Erythroblast (primary cell): ENCODE results near the gene UBE2I.
A peak's percentile ranks its signal among the peaks of the same experiment; 100 is the strongest.

ENCODE experiments used
- DNase-seq, 2 experiments: peaks; one replicate each; lab custom pipeline; 2025; lab: John Stamatoyannopoulos, UW
- GATA1 ChIP-seq: IDR thresholded peaks from 2 replicates; pipeline ENCODE4 v1.6.1; 2011; ENCODE audit warnings: low read depth, mild to moderate bottlenecking, control low read depth, low read length, moderate library complexity
- POLR2A ChIP-seq: IDR thresholded peaks from 2 replicates; pipeline ENCODE4 v1.6.1; 2011; ENCODE audit warnings: mild to moderate bottlenecking, low read length

UBE2I gene

DNA sequence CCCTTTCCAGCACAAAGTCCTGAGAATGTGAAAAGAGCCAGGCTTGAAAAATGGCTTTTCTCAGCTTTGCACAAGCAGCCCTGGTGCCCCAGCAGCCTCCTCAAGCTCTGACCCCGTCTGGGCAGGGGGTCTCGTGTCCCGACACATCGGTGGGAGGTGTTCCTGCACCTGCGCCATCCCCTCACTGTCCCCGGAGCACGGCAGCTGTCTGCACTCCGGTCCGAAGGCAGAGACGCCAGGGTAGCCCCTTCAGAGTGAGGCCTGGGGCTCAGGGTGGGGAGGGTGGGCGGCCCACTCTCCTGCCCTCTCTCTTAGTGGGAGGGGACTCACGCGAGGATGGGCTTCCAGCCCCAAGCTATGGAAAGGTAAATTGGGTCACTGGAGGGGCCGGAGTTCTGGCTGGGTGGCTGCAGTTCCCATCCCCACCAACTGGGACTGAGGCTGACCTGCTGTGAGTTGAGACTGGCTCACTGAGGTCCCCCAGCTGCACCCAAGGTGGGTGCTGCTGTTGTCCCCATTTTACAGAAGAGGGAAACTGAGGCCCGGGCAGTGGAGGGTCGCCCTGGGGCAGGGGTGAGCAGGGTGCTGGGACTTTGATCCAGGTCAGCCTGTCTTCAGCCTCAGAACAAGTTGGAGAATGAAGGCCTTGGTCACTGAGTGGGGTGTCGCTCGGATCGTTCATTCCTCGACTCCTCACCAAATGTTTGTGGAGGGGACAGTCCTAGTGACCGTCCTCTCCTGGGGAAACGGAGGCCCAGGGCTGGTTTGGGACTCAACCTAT is 21.7 kb downstream of the UBE2I start:
- DNase-seq = no peak
- TF ChIP-seq POLR2A = no peak
- TF ChIP-seq GATA1 = no peak

DNA sequence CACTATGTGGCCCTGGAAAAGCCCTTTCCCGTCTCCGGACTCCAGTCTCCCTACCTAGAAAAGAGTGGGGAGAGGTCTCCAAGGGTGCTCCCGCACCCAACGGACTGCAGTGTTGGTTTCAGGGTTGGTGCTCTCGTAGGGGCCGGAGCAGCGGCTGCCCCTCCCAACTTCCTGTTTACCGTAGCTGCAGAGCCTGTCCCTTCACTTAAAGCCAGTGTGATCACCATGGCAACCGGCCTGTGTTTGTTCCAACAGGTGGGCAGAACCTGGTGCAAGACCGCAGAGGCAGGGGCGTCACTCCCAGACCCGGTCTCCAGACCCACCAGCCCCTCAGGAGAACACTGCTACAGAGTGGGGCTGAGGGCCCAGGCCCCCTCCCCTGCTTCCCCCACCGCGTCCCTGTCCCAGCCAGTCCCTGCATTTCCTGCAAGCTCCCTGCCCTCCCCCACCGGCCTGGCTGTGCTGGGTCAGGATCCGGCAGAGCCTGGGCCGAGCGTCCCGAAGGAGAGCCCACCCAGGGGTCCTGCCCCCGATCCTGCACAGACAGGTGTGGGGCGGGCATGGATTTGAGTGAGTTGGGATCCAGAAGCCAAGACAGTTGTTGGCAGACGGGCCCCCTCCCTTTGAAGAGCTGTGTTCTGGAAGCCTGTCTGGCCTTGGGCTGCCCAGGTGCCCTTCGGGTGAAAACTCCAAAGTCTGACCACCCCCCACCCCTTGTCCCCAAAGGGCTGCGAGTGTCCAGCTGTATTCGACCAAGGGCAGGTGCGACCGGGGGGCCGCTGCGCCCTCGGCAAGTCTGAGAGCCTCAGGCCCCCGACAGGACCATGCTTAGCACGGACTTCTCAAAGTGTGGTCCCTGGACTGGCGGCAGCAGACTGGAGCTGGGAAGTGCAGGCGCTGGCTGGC is 22.5 kb downstream of the UBE2I start:
- peak; percentile 36 to 49 for DNase-seq
- TF ChIP-seq GATA1 = no peak
- TF ChIP-seq POLR2A = no peak

DNA sequence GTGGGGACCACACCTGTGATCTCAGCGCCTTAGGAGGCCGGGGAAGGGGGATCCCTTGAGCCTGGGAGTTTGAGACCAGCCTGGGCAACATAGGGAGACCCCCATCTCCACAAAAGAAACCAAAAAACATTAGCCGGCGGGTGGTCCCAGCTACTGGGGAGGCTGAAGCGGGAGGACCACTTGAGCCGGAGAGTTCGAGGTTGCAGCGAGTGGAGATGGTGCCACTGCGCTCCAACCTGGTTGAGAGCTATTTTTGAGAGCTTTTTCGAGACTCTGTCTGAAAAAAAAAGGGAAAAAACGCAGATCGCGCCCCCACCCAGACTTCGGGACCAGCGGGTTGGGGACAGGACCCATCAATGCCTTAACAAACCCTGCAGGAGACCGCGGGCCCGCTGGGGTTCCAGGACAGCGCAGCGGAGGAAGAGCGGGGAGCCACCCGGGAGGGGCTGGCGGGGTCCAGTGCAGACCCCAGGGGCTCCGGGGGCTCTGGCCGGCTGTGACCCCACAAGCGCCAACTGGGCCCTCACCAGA is 23.2 kb downstream of the UBE2I start:
- no peak for DNase-seq
- no peak for TF ChIP-seq POLR2A
- TF ChIP-seq GATA1 = no peak

DNA sequence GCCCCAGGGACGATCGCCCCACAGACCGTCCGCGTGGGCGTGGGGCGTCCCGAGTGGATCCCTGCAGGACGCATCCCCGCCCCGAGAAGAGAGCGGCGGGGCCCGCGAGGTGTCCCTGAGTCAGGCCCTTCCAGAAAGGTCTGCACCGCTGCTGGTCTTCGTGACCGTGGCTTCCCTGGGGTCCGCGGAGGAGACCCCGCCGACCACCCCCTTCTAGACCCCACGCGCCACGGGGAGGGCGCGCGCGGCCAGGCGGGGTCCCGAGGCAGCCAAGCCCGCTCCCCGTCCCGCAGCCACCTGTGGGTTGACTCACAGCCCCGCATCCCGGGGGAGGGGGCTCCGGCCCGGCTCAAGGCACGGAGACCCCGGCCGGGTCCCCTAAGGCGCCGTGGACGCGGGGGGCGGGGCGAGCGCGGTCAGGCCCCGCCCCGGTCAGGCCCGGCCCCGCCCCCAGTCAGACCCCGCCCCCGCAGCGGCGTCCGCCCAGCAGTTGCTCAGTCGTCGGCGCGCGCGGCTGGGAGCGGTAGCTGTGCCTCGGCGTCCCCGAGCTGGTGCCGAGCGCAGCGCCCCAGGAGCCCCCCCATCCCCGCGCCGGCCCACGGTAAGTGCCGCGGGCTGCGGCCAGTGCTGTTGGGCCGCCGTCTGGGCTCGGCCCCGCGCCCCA is 23.8 kb downstream of the UBE2I start, which contains the start of gene BAIAP3:
Gene BAIAP3 (plus strand): TSS at position 497 of the 664 bp plus-strand sequence. CDS start 4,905 bp downstream, outside the sequence.
- DNase-seq = peak; percentile 48 to 68
- TF ChIP-seq POLR2A = no peak
- no peak for TF ChIP-seq GATA1

DNA sequence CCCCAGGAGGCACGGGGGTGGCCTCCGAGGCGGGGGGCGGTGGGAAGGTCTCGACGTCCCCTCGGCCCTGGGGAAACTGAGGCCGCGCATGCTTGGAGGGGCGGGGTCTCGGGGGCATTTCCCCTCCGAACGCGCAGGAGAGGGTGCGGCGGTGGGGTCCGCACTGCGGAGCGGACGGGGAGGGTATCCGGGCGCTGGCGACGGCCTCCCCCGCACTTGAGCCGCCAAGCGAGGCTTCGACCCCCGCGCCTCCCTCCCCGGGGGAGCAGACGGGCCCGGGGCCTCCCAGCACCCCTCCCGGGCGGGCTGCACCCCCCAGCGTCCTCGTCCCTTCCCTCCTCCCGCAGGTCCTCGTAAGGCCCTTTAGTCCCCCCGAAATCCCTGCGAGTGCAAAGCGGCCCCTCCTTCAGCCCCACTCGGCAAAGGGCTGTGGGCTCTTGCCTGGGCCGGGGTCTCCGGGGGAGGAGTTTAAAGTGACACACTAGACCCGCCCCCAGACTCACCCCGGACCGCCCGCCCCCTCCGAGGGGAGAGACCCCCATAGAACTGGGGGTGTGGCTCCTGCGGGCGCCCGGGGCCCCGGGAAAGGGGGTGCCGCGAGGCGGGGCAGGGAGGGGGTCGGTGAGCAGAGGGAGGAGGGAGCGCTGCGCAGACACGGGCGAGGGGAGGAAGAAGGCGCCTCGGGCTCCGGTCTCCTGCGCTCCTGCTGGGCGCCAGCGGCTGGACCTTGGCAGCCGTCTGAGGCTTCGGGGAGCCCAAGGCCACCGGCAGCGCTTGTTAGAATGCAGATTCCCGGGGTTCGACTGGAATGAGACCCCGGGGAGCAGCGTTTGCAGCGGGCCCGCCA is 24.6 kb downstream of the UBE2I start:
- DNase-seq = no peak
- TF ChIP-seq POLR2A = no peak
- no peak for TF ChIP-seq GATA1

DNA sequence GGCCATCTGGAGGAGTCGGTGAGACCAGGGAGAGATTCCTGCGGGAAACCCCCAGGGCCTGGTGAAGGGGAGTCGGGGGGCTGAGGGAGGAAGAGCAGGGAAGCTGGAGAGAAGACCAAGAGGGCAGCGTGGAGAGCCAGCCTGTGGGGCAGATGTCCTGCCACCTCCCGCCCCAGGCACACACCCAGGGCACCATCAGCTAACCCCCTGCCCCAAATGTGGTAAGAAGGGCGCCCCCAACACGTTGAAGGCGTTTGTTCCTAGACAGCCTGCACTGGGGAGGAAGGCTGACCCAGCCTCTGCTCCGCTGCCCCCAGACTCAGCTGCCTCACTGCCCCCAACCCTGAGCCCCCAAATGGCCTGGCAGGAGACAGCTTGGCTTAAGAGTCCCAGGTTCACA is 25.3 kb downstream of the UBE2I start:
- no peak for TF ChIP-seq GATA1
- TF ChIP-seq POLR2A = no peak
- no peak for DNase-seq

DNA sequence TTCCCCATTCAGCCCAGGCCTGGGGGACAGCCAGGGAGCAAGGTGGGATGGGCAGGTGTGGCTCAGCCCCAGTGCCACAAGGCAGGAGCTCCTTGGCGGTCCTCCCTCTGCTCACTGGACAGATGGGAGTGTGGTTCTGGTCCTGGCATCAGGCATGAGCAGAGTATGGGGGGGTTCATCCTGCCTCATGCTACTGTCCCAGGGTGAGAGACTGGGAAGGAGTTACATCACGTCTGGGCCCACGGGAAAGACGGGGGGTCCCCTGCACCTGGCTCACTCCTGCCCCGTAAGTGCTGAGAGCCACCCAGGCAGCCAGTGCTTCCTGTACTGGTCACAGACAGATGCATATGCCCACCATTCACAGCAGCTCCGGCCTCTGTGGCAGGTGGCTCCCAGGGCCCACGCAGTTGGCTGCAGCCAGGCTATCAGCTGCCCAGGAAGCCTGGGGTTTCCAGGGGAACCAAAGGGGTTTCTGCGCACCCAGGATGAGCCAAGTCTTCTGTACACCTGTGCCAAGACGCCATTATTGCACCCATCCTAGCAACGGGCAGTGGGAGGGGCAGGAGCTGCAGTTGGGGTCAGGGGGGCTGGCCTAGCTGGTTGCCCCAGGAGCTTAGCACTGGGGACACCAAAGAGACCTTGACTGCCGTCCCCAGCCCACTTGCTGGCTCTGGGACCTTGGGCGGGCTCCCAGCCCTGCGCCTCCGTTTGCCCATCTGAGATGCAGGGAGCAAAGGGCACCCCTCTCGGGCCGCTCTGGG is 26.0 kb downstream of the UBE2I start:
- TF ChIP-seq POLR2A (no peak), GATA1 (no peak)
- DNase-seq = no peak

DNA sequence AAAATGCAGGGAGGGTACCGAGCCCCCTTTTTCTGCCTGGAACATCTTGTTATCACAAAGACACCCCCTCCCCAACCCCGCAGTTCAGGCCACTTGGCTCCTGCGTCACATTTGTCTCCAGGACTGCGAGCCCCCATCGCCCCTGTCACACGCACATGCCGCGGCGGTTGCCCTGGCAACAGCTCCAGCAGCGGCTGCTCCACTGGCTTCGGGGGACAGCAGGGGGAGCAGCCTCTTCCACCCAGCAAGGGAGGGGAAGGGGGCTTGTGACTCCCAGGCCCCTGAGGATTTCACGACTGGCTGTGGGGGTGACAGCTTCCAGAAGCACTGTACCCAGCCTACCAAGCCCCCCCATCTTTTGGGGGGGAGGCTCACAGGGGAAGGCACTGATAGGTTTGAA is 26.6 kb downstream of the UBE2I start:
- no peak for DNase-seq
- no peak for TF ChIP-seq POLR2A
- TF ChIP-seq GATA1 = no peak

DNA sequence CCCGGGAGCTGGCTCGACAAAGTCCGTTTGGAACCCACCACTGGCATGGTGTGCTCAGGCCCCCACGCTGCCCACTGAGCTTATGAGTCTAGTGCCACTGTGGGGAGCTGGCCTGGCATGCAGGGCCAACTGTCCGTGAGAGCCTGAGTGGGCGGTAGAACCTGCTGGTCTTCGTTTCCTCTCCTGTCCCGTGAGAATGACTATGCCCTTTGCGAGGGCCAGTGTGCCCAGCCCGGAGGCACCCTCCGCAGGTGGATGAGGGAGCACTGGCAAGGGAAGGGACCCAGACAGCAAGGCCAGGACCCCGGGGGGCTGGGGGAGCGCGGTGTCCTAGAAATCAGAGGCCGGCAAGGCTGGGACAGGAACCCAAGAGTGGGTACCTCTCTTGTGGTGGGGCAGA is 27.2 kb downstream of the UBE2I start:
- TF ChIP-seq GATA1 (no peak), POLR2A (no peak)
- DNase-seq = no peak

DNA sequence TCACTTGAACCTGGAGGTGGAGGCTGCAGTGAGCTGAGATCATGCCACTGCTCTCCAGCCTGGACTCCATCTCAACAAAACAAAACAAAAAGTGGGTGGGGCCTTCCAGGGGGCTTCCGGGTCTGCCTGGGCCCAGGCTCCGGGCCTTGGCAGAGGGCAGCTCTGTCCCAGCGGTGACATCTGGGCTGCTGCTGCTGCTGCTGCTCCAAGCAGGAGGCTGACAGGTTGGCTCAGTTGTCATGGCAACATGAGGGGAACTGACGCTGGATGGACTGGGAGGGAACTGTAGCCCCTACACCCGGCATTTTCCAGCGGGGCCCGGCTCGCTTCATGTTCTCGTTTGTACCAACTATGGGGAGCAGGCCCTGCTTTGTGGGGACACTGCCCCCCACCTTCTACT is 28.1 kb downstream of the UBE2I start:
- DNase-seq = no peak
- no peak for TF ChIP-seq GATA1
- TF ChIP-seq POLR2A = no peak

DNA sequence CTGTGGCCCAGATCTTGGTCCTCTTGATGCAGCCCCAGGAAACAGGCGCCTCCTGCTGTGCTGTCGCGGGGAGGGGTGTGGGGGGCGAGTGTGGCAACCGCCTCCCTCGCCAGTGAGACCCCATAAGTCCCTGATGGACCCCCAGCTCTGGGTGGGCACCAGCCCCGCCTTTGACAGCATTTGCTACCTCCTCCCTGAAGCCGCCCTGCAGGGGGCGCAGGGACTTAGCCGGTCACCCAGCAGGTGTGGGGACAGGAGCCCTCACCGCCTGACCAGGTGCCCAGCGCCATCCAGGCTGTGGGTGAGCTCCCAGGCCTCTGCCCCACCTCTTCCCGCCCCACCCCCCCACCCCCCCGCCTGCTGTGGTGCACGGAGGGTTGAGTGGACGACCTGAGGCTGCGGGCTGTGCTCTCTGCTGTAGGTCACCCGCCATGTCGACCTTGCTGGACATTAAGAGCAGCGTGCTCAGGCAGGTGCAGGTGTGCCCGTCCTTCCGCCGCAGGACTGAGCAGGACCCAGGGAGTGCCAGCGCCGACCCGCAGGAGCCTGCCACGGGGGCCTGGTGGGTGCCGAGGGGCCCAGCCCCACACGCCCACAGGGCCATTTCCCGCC is 28.8 kb downstream of the UBE2I start:
- no peak for TF ChIP-seq POLR2A
- TF ChIP-seq GATA1 = no peak
- DNase-seq = peak; percentile 27 to 48
